ENCODE results near the gene NRCAM.
"Not testable (repeated sequence)": the region's sequence is repeated elsewhere in the genome, so short reads cannot be mapped to it uniquely, and the experiment has no call there.

NRCAM gene

GRCh38 chr7:108348913-108349312, 107.3 kb downstream of the NRCAM start:
- no peak overlapping the region for H3K4me3 ChIP-seq (ENCODE audit: low read length)
- TF ChIP-seq, protein P1, sequence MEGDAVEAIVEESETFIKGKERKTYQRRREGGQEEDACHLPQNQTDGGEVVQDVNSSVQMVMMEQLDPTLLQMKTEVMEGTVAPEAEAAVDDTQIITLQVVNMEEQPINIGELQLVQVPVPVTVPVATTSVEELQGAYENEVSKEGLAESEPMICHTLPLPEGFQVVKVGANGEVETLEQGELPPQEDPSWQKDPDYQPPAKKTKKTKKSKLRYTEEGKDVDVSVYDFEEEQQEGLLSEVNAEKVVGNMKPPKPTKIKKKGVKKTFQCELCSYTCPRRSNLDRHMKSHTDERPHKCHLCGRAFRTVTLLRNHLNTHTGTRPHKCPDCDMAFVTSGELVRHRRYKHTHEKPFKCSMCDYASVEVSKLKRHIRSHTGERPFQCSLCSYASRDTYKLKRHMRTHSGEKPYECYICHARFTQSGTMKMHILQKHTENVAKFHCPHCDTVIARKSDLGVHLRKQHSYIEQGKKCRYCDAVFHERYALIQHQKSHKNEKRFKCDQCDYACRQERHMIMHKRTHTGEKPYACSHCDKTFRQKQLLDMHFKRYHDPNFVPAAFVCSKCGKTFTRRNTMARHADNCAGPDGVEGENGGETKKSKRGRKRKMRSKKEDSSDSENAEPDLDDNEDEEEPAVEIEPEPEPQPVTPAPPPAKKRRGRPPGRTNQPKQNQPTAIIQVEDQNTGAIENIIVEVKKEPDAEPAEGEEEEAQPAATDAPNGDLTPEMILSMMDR (IDR thresholded peaks at IDR 0.05; ENCODE audit: insufficient read depth, low read depth, low read length, missing control alignments) = no peak
- DNase-seq (ENCODE audit: low read depth) = peak; percentile 89

GRCh38 chr7:108347616-108348015, 108.6 kb downstream of the NRCAM start:
- TF ChIP-seq, protein P1 (IDR thresholded peaks at IDR 0.05; ENCODE audit: insufficient read depth, low read depth, low read length, missing control alignments) = no peak
- DNase-seq (ENCODE audit: low read depth) = peak; percentile 59
- H3K4me3 ChIP-seq (ENCODE audit: low read length) = no peak overlapping the region

DNA sequence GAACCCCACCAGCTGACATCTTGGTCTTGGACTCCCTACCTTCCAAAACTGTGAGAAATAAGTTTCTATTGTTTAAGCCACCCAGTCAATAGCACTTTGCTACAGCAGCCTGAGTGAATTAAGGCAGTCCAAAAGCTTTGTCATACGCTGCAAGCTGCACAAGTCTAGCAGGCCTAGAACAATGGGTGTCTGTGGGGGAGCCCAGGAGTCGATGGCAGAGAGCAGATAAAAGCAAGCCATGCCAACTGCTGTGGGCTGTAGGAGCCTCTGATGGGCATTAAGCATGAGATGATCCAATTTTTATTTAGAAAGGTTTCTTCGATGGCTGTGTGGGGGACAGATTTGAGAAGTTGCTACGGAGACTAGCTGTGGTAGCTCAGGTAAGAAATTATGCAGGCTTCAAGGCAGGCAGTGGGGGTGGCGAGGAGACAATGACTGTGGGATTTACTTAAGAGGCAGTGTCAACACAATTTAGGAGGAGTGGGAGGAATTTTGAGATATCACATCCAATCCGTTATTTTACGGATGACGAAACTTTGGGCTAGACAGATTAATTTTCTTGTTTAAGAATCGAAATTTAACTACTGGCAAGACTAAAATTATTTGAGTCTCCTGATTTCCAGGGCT, 110.4 kb downstream of the NRCAM start:
- no peak overlapping the region for H3K4me3 ChIP-seq (ENCODE audit: low read length)
- TF ChIP-seq, protein P1 (IDR thresholded peaks at IDR 0.05; ENCODE audit: insufficient read depth, low read depth, low read length, missing control alignments) = no peak
- no peak for DNase-seq (ENCODE audit: low read depth)

DNA sequence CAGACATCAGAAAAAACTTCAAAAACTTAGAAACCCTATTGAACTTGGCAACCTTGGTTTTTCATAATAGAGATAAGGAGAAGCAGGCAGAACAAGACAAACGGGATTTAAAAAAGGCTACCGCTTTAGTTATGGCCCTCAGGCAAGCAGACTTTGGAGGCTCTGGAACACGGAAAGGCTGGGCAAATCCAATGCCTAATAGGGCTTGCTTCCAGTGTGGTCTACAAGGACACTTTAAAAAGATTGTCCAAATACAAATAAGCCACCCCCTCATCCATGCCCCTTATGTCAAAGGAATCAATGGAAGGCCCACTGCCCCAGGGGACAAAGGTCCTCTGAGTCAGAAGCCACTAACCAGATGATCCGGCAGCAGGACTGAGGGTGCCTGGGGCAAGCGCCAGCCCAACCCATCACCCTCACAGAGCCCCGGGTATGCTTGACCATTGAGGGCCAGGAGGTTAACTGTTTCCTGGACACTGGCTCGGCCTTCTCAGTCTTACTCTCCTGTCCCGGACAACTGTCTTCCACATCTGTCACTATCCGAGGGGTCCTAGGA, 115.3 kb downstream of the NRCAM start:
- TF ChIP-seq, protein P1 (IDR thresholded peaks at IDR 0.05; ENCODE audit: insufficient read depth, low read depth, low read length, missing control alignments) = no peak

DNA sequence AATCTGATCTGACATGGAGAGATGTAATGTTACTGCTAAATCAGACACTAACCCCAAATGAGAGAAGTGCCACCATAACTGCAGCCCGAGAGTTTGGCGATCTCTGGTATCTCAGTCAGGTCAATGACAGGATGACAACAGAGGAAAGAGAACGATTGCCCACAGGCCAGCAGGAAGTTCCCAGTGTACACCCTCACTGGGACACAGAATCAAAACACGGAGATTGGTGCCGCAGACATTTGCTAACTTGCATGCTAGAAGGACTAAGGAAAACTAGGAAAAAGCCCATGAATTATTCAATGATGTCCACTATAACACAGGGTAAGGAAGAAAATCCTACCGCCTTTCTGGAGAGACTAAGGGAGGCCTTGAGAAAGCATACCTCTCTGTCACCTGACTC, 115.8 kb downstream of the NRCAM start:
- not testable (repeated sequence) for DNase-seq (ENCODE audit: low read depth); H3K4me3 ChIP-seq (ENCODE audit: low read length)

More for the DNA sequence above, 115.3 kb downstream of the NRCAM start:
- H3K4me3 ChIP-seq (ENCODE audit: low read length) = no peak overlapping the region
- peak; percentile 55 for DNase-seq (ENCODE audit: low read depth)

DNA sequence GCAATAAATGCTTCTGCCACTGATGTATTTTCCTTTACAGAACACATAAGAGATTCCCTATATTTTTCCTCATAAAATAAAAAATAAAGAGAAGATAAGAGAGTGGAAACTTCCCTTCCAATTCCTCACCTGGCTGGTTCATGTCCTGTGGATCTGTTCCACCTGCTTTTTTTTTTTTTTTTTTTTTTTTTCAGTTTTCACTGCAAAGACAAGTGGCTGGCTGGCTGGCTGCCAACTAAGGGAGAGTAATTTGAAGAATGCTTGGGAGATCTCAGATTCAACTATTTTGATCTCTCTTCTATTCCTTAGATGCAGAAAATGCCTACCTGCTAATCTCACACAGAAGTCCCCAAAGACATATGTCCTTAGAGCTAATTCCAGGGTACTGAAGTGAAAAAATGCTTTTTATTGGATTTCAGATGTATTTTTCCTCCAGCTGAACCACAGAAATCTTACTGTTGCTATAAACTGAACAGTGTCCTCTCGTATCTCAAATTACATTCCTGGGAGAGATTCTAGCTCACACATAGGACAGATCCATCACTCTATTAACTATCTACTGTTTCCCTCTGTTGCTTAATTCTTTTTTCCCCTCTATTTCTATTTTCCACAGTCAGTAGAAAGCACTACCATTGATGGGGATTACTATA, 120.8 kb downstream of the NRCAM start:
- no peak for DNase-seq (ENCODE audit: low read depth)
- no peak overlapping the region for H3K4me3 ChIP-seq (ENCODE audit: low read length)
- TF ChIP-seq, protein P1 (IDR thresholded peaks at IDR 0.05; ENCODE audit: insufficient read depth, low read depth, low read length, missing control alignments) = no peak

- TF ChIP-seq, protein P1 (IDR thresholded peaks at IDR 0.05; ENCODE audit: insufficient read depth, low read depth, low read length, missing control alignments) = no peak
- no peak for DNase-seq (ENCODE audit: low read depth)
- H3K4me3 ChIP-seq (ENCODE audit: low read length) = no peak overlapping the region
These were observed 123.3 kb downstream of the NRCAM start for GRCh38 chr7:108332937-108333336.
